Left lung (tissue), 10 donors: ENCODE measurements around the gene TANGO6. TPM values are rescaled to one million over a fixed set of nuclear protein-coding genes. Genes with fewer than 3 reads are reported as not detected.

Source experiments
- ATAC-seq: fragments of 200-7000 bp; cut with Tn5 transposase; one replicate; pipeline ENCODE4 v1.9.1; 2020; ENCODE audit warnings: moderate library complexity
- DNase-seq, 4 donors: peaks; one replicate each; pipeline ENCODE4 v3.0.0-alpha.2; 2013 to 2020
- H3K27ac ChIP-seq, 2 donors: fragments of 200-600 bp; sonication (generic) in 1 of 2; one replicate each; pipeline versions ENCODE4 v1.5.0 to v1.8.0; 2020 to 2021
- H3K27me3 ChIP-seq, 2 donors: fragments of 200-600 bp; sonication (generic) in 1 of 2; one replicate each; pipeline versions ENCODE4 v1.5.0 to v1.8.0; 2020 to 2021
- H3K36me3 ChIP-seq, 2 donors: fragments of 200-600 bp; sonication (generic) in 1 of 2; one replicate each; pipeline versions ENCODE4 v1.5.0 to v1.8.0; 2020 to 2021
- H3K4me1 ChIP-seq, 2 donors: fragments of 200-600 bp; one replicate each; pipeline ENCODE4 v1.8.0; 2021
- H3K4me3 ChIP-seq, 2 donors: fragments of 200-600 bp; sonication (generic) in 1 of 2; one replicate each; pipeline versions ENCODE4 v1.5.0 to v1.8.0; 2020 to 2021; ENCODE audit warnings: mild to moderate bottlenecking in 1 of 2
- H3K9me3 ChIP-seq, 2 donors: fragments of 200-600 bp; sonication (generic) in 1 of 2; one replicate each; pipeline versions ENCODE4 v1.5.0 to v1.8.0; 2020 to 2021
- CTCF ChIP-seq, 2 donors: fragments of 200-600 bp; sonication (generic) in 1 of 2; IDR thresholded peaks; one replicate each; pipeline versions ENCODE4 v1.5.0 to v1.8.0; 2021; ENCODE audit warnings: antibody characterized with exemption in 2 of 2
- intact Hi-C, 2 donors: fragments of 100-400 bp; cut with DNase I; formaldehyde crosslinking; loops; one replicate each; pipeline versions ENCODE4 v1.11.2 to v1.14.2; 2022
- polyA plus RNA-seq, 6 donors: library from polyadenylated mRNA; unstranded; fragments of 120-200 nt; gene quantifications; one replicate each; pipeline ENCODE4 v1.2.1, GENCODE V29; 2013; ENCODE audit not compliant: insufficient read length in 6 of 6
- total RNA-seq, 2 donors: library from RNA; stranded (reverse); fragmentation: NEBNext Ultra II Directional; extraction: Animal tissue kit (Norgen Biotek cat#: 25700); gene quantifications; one replicate each; pipeline ENCODE4 v1.2.1, GENCODE V29; 2021
- donor health status: DM: no; HTN: yes; CAD: no.
- donor health status: DM: no; HTN: no; CAD: no.

The TANGO6 gene
- total and polyA plus RNA-seq, 8 donors = 6.3 to 24.1 (median 7.9) TPM

- H3K36me3 ChIP-seq = peaks cover 0 to 77% of the 10 kb centered on the region in 2 donors
- DNase-seq (no peak), ATAC-seq (no peak)
- H3K9me3 ChIP-seq = no peaks in the 10 kb centered on the region
- no peak overlapping the region for H3K27ac ChIP-seq
- intact Hi-C loops = no loop called here
- no peak overlapping the region for H3K4me3 ChIP-seq
- no peaks in the 10 kb centered on the region for H3K4me1 ChIP-seq
- TF ChIP-seq CTCF (IDR thresholded peaks at IDR 0.05) = no peak
- no peaks in the 10 kb centered on the region for H3K27me3 ChIP-seq
Measured at GRCh38 chr16:68873635-68874471, 30.5 kb downstream of the TANGO6 start.

- no peak overlapping the region for H3K4me3 ChIP-seq
- DNase-seq = no peak
- H3K36me3 ChIP-seq = peaks cover 0 to 88% of the 10 kb centered on the region in 2 donors
- intact Hi-C loops = no loop called here
- TF ChIP-seq CTCF (IDR thresholded peaks at IDR 0.05) = no peak
- no peak overlapping the region for H3K27ac ChIP-seq
- H3K4me1 ChIP-seq = no peaks in the 10 kb centered on the region
- H3K27me3 ChIP-seq = no peaks in the 10 kb centered on the region
- no peaks in the 10 kb centered on the region for H3K9me3 ChIP-seq
- ATAC-seq = no peak
Measured at GRCh38 chr16:68875871-68876270, 32.5 kb downstream of the TANGO6 start.

GRCh38 chr16:68883685-68884084 is 40.4 kb downstream of the TANGO6 start:
- ATAC-seq = no peak
- no peak for TF ChIP-seq CTCF (IDR thresholded peaks at IDR 0.05)
- no peaks in the 10 kb centered on the region for H3K4me1 ChIP-seq
- DNase-seq = no peak
- intact Hi-C loops = no loop called here
- H3K36me3 ChIP-seq = peaks cover 0 to 53% of the 10 kb centered on the region in 2 donors
- no peak overlapping the region for H3K27ac ChIP-seq
- H3K4me3 ChIP-seq = no peak overlapping the region
- H3K27me3 ChIP-seq = no peaks in the 10 kb centered on the region
- no peaks in the 10 kb centered on the region for H3K9me3 ChIP-seq

GRCh38 chr16:68884401-68884800 is 41.1 kb downstream of the TANGO6 start:
- Histone ChIP-seq H3K27me3 (no peaks in the 10 kb centered on the region), H3K36me3 (peaks cover 0 to 46% of the 10 kb centered on the region in 2 donors), H3K9me3 (no peaks in the 10 kb centered on the region), H3K4me1 (peaks cover 0 to 2% of the 10 kb centered on the region in 2 donors), H3K4me3 (no peak overlapping the region), H3K27ac (no peak overlapping the region)
- DNase-seq (no peak), ATAC-seq (no peak)
- intact Hi-C loops = no loop called here
- TF ChIP-seq CTCF (IDR thresholded peaks at IDR 0.05) = no peak

GRCh38 chr16:68884861-68885720 is 41.8 kb downstream of the TANGO6 start:
- Histone ChIP-seq H3K27ac (no peak overlapping the region), H3K36me3 (peaks cover 0 to 39% of the 10 kb centered on the region in 2 donors), H3K9me3 (no peaks in the 10 kb centered on the region), H3K27me3 (no peaks in the 10 kb centered on the region), H3K4me1 (peaks cover 0 to 9% of the 10 kb centered on the region in 2 donors), H3K4me3 (no peak overlapping the region)
- intact Hi-C loops = no loop called here
- ATAC-seq = no peak
- TF ChIP-seq CTCF (IDR thresholded peaks at IDR 0.05) = no peak
- no peak for DNase-seq
